Mesenchymal stem cell (in vitro differentiated cells and primary cell): ENCODE data around the gene CFAP126. TPM values are rescaled to one million over a fixed set of nuclear protein-coding genes. Genes with fewer than 3 reads are reported as not detected.
"Not testable (repeated sequence)": the region's sequence is repeated elsewhere in the genome, so short reads cannot be mapped to it uniquely, and the experiment has no call there.

ENCODE experiments used
- DNase-seq: peaks from one replicate; pipeline ENCODE4 v3.0.0-alpha.2; 2013
- H2AFZ ChIP-seq: one replicate; pipeline ENCODE4 v1.6.1; 2013; ENCODE audit warnings: low read depth, mild to moderate bottlenecking, control low read depth, inconsistent platforms, low read length, moderate library complexity
- H2AK5ac ChIP-seq: 2 replicates; pipeline ENCODE4 v1.6.1; 2013; ENCODE audit warnings: low read length, moderate library complexity, mild to moderate bottlenecking, inconsistent platforms; ENCODE audit not compliant: severe bottlenecking
- H2BK120ac ChIP-seq: one replicate; pipeline ENCODE4 v1.6.1; 2013; ENCODE audit warnings: low read depth, mild to moderate bottlenecking, inconsistent platforms, low read length, moderate library complexity
- H2BK12ac ChIP-seq, 2 experiments: one replicate each; pipeline ENCODE4 v1.6.1; 2013; ENCODE audit warnings: inconsistent platforms in 2 of 2, low read length in 2 of 2, mild to moderate bottlenecking in 2 of 2, moderate library complexity in 2 of 2, control low read depth in 1 of 2
- H2BK15ac ChIP-seq: one replicate; pipeline ENCODE4 v1.6.1; 2013; ENCODE audit warnings: mild to moderate bottlenecking, low read depth, inconsistent platforms; ENCODE audit not compliant: poor library complexity, severe bottlenecking
- H2BK5ac ChIP-seq: 2 replicates; pipeline ENCODE4 v1.6.1; 2013; ENCODE audit warnings: low read depth, mild to moderate bottlenecking, low read length, control low read depth, inconsistent platforms; ENCODE audit not compliant: poor library complexity, severe bottlenecking
- H3K14ac ChIP-seq, 2 experiments: one replicate each; pipeline ENCODE4 v1.6.1; 2013; ENCODE audit warnings: inconsistent platforms in 2 of 2, low read length in 2 of 2, control low read depth in 1 of 2, mild to moderate bottlenecking in 1 of 2, moderate library complexity in 1 of 2
- H3K18ac ChIP-seq, 2 experiments: one replicate each; pipeline ENCODE4 v1.6.1; 2013; ENCODE audit warnings: inconsistent platforms in 2 of 2, low read length in 2 of 2, control low read depth in 1 of 2, low read depth in 1 of 2, mild to moderate bottlenecking in 1 of 2
- H3K23ac ChIP-seq, 2 experiments: one replicate each; pipeline ENCODE4 v1.6.1; 2013; ENCODE audit warnings: inconsistent platforms in 2 of 2, low read length in 2 of 2, mild to moderate bottlenecking in 2 of 2, moderate library complexity in 2 of 2, control low read depth in 1 of 2
- H3K27ac ChIP-seq: 2 replicates; pipeline ENCODE4 v1.5.1; 2013; ENCODE audit warnings: mild to moderate bottlenecking, moderate library complexity, low read length, control low read depth, inconsistent platforms; ENCODE audit not compliant: poor library complexity, severe bottlenecking
- H3K27me3 ChIP-seq, 2 experiments: 2 replicates each; pipeline versions ENCODE4 v1.6.1 to v1.7.0; 2013; ENCODE audit warnings: low read length in 2 of 2, mild to moderate bottlenecking in 2 of 2, moderate library complexity in 2 of 2, control low read depth in 1 of 2, inconsistent platforms in 1 of 2; ENCODE audit not compliant: control insufficient read depth in 1 of 2, insufficient read depth in 1 of 2
- H3K36me3 ChIP-seq, 2 experiments: 2 replicates each; pipeline versions ENCODE4 v1.6.1 to v1.7.0; 2013; ENCODE audit warnings: low read length in 2 of 2, control low read depth in 1 of 2, inconsistent platforms in 1 of 2, low read depth in 1 of 2, mild to moderate bottlenecking in 1 of 2; ENCODE audit not compliant: insufficient read depth in 2 of 2, control insufficient read depth in 1 of 2
- H3K4ac ChIP-seq, 2 experiments: one replicate each; pipeline ENCODE4 v1.6.1; 2013; ENCODE audit warnings: inconsistent platforms in 2 of 2, low read length in 2 of 2, mild to moderate bottlenecking in 2 of 2, moderate library complexity in 2 of 2, control low read depth in 1 of 2, low read depth in 1 of 2
- H3K4me1 ChIP-seq: 2 replicates; pipeline ENCODE4 v1.6.1; 2013; ENCODE audit warnings: low read depth, low read length, control low read depth; ENCODE audit not compliant: control insufficient read depth, insufficient read depth
- H3K4me2 ChIP-seq: 2 replicates; pipeline ENCODE4 v1.6.1; 2013; ENCODE audit warnings: low read length, mild to moderate bottlenecking, inconsistent platforms; ENCODE audit not compliant: poor library complexity, severe bottlenecking
- H3K4me3 ChIP-seq, 2 experiments: 2 replicates each; pipeline versions ENCODE4 v1.5.1 to v1.7.0; 2013; ENCODE audit warnings: low read length in 2 of 2, mild to moderate bottlenecking in 2 of 2, control low read depth in 1 of 2, low read depth in 1 of 2; ENCODE audit not compliant: insufficient read depth in 1 of 2
- H3K79me1 ChIP-seq: replicated peaks from 2 replicates; pipeline ENCODE4 v1.6.1; 2013; ENCODE audit warnings: mild to moderate bottlenecking, control low read depth, low read length, inconsistent platforms; ENCODE audit not compliant: poor library complexity, severe bottlenecking
- H3K9ac ChIP-seq: 2 replicates; pipeline ENCODE4 v1.7.0; 2013; ENCODE audit warnings: mild to moderate bottlenecking, low read length, moderate library complexity
- H3K9me3 ChIP-seq: 2 replicates; pipeline ENCODE4 v1.7.0; 2013; ENCODE audit warnings: mild to moderate bottlenecking, low read length; ENCODE audit not compliant: control insufficient read depth
- H4K8ac ChIP-seq: one replicate; pipeline ENCODE4 v1.6.1; 2013; ENCODE audit warnings: inconsistent platforms, mild to moderate bottlenecking, low read length, moderate library complexity
- H4K91ac ChIP-seq: one replicate; pipeline ENCODE4 v1.6.1; 2013; ENCODE audit warnings: mild to moderate bottlenecking, low read length, inconsistent platforms
- WGBS: methylation state at CpG from one replicate; pipeline ENCODE4 v1.1.7; 2013; ENCODE audit warnings: mixed read lengths; 5-methylcytosine and 5-hydroxymethylcytosine counted together
- polyA plus RNA-seq, 2 experiments: library from polyadenylated mRNA; stranded (reverse); fragments of 200-250 nt; gene quantifications; one replicate each; pipeline ENCODE4 v1.2.3, GENCODE V29; 2013

Gene CFAP126
- not detected for polyA plus RNA-seq (2013, experiment 1 of 2)
- not detected for polyA plus RNA-seq (2013, experiment 2 of 2)

- H3K27ac ChIP-seq: no peak within 1 kb of the TSS
- peaks cover 2% of the 10 kb centered on the region for H3K79me1 ChIP-seq
- no peaks in the 10 kb centered on the region for H3K9me3 ChIP-seq
- peak within 1 kb of the TSS; percentile 75 for H3K9ac ChIP-seq
- H3K4me2 ChIP-seq: no peak within 1 kb of the TSS
- no peak within 1 kb of the TSS for H3K14ac ChIP-seq
- no peak within 1 kb of the TSS for H3K23ac ChIP-seq
- H3K4me1 ChIP-seq: no peaks in the 10 kb centered on the region
- H4K91ac ChIP-seq: no peak within 1 kb of the TSS
- H3K4ac ChIP-seq: no peak within 1 kb of the TSS
- no peak within 1 kb of the TSS for H2AK5ac ChIP-seq
- no peak within 1 kb of the TSS for H2BK15ac ChIP-seq
- no peak within 1 kb of the TSS for H3K18ac ChIP-seq
- H2BK12ac ChIP-seq: no peak within 1 kb of the TSS
- peaks cover 3 to 37% of the 10 kb centered on the region in 2 experiments for H3K36me3 ChIP-seq
- H4K8ac ChIP-seq: no peak within 1 kb of the TSS
- DNase-seq: peak; percentile 80
- no peak within 1 kb of the TSS for H2BK120ac ChIP-seq
- no peaks in the 10 kb centered on the region for H3K27me3 ChIP-seq
- H2BK5ac ChIP-seq: no peak within 1 kb of the TSS
- no peak within 1 kb of the TSS for H2AFZ ChIP-seq
- H3K4me3 ChIP-seq: no peak within 1 kb of the TSS
- WGBS: 51% methylated on average over 2 of the region's 6 CpGs
These were observed at the start of gene CFAP126 for GRCh38 chr1:161367684-161368400. Gene CFAP126, minus strand, starts transcription at chr1:161367876. Its CDS starts 8 bp downstream, at chr1:161367868.

GRCh38 chr1:161413050-161413449, 45.4 kb upstream of the CFAP126 start:
- not testable (repeated sequence) for H2AK5ac ChIP-seq, H2BK15ac ChIP-seq, H3K9me3 ChIP-seq, H3K4me2 ChIP-seq, H3K4ac ChIP-seq, H3K27me3 ChIP-seq, H2BK5ac ChIP-seq, H3K79me1 ChIP-seq, H2BK120ac ChIP-seq, H4K91ac ChIP-seq, H2BK12ac ChIP-seq, DNase-seq, H3K9ac ChIP-seq, H3K36me3 ChIP-seq, H2AFZ ChIP-seq, H3K27ac ChIP-seq, H3K23ac ChIP-seq, H3K18ac ChIP-seq, H3K4me1 ChIP-seq, H3K4me3 ChIP-seq, H4K8ac ChIP-seq
- H3K14ac ChIP-seq: peak overlapping the region in 1 of 2 experiments; percentile 28
- WGBS: 84% methylated on average over 7 of the region's 7 CpGs

- not testable (repeated sequence) for H3K9ac ChIP-seq, H4K91ac ChIP-seq, H3K14ac ChIP-seq, H3K27me3 ChIP-seq, H3K79me1 ChIP-seq, H3K23ac ChIP-seq, H2AK5ac ChIP-seq, H3K27ac ChIP-seq, H2BK120ac ChIP-seq, H3K4me2 ChIP-seq, H3K18ac ChIP-seq, H4K8ac ChIP-seq, H2BK12ac ChIP-seq, H3K4me3 ChIP-seq, DNase-seq, H3K4ac ChIP-seq, H2BK15ac ChIP-seq, H2BK5ac ChIP-seq, H3K4me1 ChIP-seq, H3K36me3 ChIP-seq, H2AFZ ChIP-seq, H3K9me3 ChIP-seq
- 76% methylated on average over 4 of the region's 4 CpGs for WGBS
These were observed 42.9 kb upstream of the CFAP126 start for GRCh38 chr1:161410636-161410970.

GRCh38 chr1:161409848-161410635, 42.4 kb upstream of the CFAP126 start:
- H2BK12ac ChIP-seq, H3K4me1 ChIP-seq, H2BK120ac ChIP-seq, H3K27me3 ChIP-seq, DNase-seq, H2BK5ac ChIP-seq, H3K9me3 ChIP-seq, H2BK15ac ChIP-seq, H3K18ac ChIP-seq, H2AFZ ChIP-seq, H3K23ac ChIP-seq, H3K4me2 ChIP-seq, H3K14ac ChIP-seq, H2AK5ac ChIP-seq, H3K4ac ChIP-seq, H3K79me1 ChIP-seq, H3K9ac ChIP-seq, H4K8ac ChIP-seq, H3K36me3 ChIP-seq, H3K27ac ChIP-seq, H3K4me3 ChIP-seq, H4K91ac ChIP-seq: not testable (repeated sequence)
- 88% methylated on average over 13 of the region's 13 CpGs for WGBS
